Measurements from ENCODE around the gene MIX23.

- TF ChIP-seq CTCF (IDR thresholded peaks at IDR 0.05 in 2 of 3, conservative IDR thresholded peaks at IDR 0.05 in 1 of 3; ENCODE audit: borderline replicate concordance in 1 of 3, insufficient read depth in 1 of 3, low read depth in 2 of 3, low read length in 2 of 3) (no peak), POLR2A (IDR thresholded peaks at IDR 0.05; ENCODE audit: borderline replicate concordance, extremely low read depth, insufficient read depth, insufficient read length) (no peak), RAD21 (IDR thresholded peaks at IDR 0.05; ENCODE audit: low read depth) (no peak), EZH2 (IDR thresholded peaks at IDR 0.05) (no peak)
- TF ChIP-seq, protein P1, sequence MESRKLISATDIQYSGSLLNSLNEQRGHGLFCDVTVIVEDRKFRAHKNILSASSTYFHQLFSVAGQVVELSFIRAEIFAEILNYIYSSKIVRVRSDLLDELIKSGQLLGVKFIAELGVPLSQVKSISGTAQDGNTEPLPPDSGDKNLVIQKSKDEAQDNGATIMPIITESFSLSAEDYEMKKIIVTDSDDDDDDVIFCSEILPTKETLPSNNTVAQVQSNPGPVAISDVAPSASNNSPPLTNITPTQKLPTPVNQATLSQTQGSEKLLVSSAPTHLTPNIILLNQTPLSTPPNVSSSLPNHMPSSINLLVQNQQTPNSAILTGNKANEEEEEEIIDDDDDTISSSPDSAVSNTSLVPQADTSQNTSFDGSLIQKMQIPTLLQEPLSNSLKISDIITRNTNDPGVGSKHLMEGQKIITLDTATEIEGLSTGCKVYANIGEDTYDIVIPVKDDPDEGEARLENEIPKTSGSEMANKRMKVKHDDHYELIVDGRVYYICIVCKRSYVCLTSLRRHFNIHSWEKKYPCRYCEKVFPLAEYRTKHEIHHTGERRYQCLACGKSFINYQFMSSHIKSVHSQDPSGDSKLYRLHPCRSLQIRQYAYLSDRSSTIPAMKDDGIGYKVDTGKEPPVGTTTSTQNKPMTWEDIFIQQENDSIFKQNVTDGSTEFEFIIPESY (IDR thresholded peaks at IDR 0.05; ENCODE audit: extremely low read depth, insufficient replicate concordance, low read length) = no peak
Measured at GRCh38 chr3:122316368-122316767, 66.7 kb downstream of the MIX23 start.

All from HCT116 (cell line).